ENCODE measurements around the gene DHPS.

- no peak for TF ChIP-seq EZH2 (IDR thresholded peaks at IDR 0.05)
- no peak for TF ChIP-seq CTCF (IDR thresholded peaks at IDR 0.05)
- no peak for TF ChIP-seq EZH2phosphoT487 (IDR thresholded peaks at IDR 0.05)
Observed at GRCh38 chr19:12687496-12688196, 6.0 kb upstream of the DHPS start, which contains the start of gene GNG14.
